GM19023 (cell line): Measurements from ENCODE around the gene UNKL.

Experiments used
- ATAC-seq: cut with Tn5 transposase; IDR thresholded peaks from one replicate; pipeline ENCODE4 v1.9.1; 2021; ENCODE audit warnings: mild to moderate bottlenecking, moderate library complexity; ENCODE audit not compliant: unreplicated experiment

UNKL gene

GRCh38 chr16:1342526-1343427 is 71.7 kb downstream of the UNKL start:
- ATAC-seq: peak; percentile 91

GRCh38 chr16:1341495-1342420 is 72.7 kb downstream of the UNKL start:
- no peak for ATAC-seq

- no peak for ATAC-seq
These were observed 73.6 kb downstream of the UNKL start for GRCh38 chr16:1340730-1341494.

GRCh38 chr16:1338855-1339675 is 75.4 kb downstream of the UNKL start:
- no peak for ATAC-seq

- ATAC-seq: no peak
These were observed 76.3 kb downstream of the UNKL start for GRCh38 chr16:1338119-1338730.

GRCh38 chr16:1337486-1337885 is 77.0 kb downstream of the UNKL start:
- ATAC-seq: no peak

GRCh38 chr16:1336619-1337018 is 77.9 kb downstream of the UNKL start:
- ATAC-seq: no peak

- ATAC-seq: no peak
These were observed 78.5 kb downstream of the UNKL start for GRCh38 chr16:1335996-1336395.

GRCh38 chr16:1335211-1335971 is 79.1 kb downstream of the UNKL start:
- ATAC-seq: no peak

GRCh38 chr16:1334739-1335138 is 79.8 kb downstream of the UNKL start:
- ATAC-seq: no peak

- ATAC-seq: no peak
These were observed 80.4 kb downstream of the UNKL start for GRCh38 chr16:1333854-1334700.

GRCh38 chr16:1333149-1333812 is 81.2 kb downstream of the UNKL start, which contains the start of gene BAIAP3:
Gene BAIAP3 (plus strand): TSS chr16:1333645. CDS start chr16:1338550, 4,905 bp downstream.
- no peak for ATAC-seq

GRCh38 chr16:1332618-1333148 is 81.8 kb downstream of the UNKL start:
- ATAC-seq: no peak

- ATAC-seq: no peak
These were observed 82.5 kb downstream of the UNKL start for GRCh38 chr16:1331712-1332617.

GRCh38 chr16:1330931-1331711 is 83.4 kb downstream of the UNKL start:
- ATAC-seq: no peak
